HepG2 (cell line): Measurements from ENCODE around the gene SULT1A3.

Experiments
- CENPX ChIP-seq: sonication (generic); formaldehyde crosslinking; IDR thresholded peaks from 2 replicates; pipeline ENCODE4 v1.9.0; 2021; ENCODE audit warnings: mild to moderate bottlenecking, missing genetic modification reagents, moderate library complexity
- KLF12 ChIP-seq: sonication (generic); formaldehyde crosslinking; IDR thresholded peaks from 2 replicates; pipeline ENCODE4 v1.4.0; 2020; ENCODE audit warnings: missing genetic modification reagents, borderline replicate concordance
- KLF6 ChIP-seq: IDR thresholded peaks from 2 replicates; pipeline ENCODE4 v1.8.0; 2016; ENCODE audit warnings: missing biosample characterization, missing genetic modification reagents
- MXI1 ChIP-seq: IDR thresholded peaks from 3 replicates; pipeline ENCODE4 v1.6.1; 2012; ENCODE audit warnings: low read depth, low read length, inconsistent platforms, borderline replicate concordance
- NR2C2 ChIP-seq: sonication (generic); formaldehyde crosslinking; IDR thresholded peaks from 2 replicates; pipeline ENCODE4 v1.4.0; 2020; ENCODE audit warnings: missing genetic modification reagents, mild to moderate bottlenecking, moderate library complexity, borderline replicate concordance
- POLR2AphosphoS5 ChIP-seq: IDR thresholded peaks from 2 replicates; pipeline ENCODE4 v1.6.1; 2012; ENCODE audit warnings: low read depth, low read length
- RAD51 ChIP-seq: fragments of 450-650 bp; IDR thresholded peaks from 2 replicates; pipeline ENCODE4 v1.6.1; 2016; ENCODE audit warnings: borderline replicate concordance
- XRCC5 ChIP-seq: fragments of 200-400 bp; formaldehyde crosslinking; optimal IDR thresholded peaks from 2 replicates; pipeline ENCODE3; 2017; ENCODE audit warnings: mild to moderate bottlenecking, low read length
- ZNF550 ChIP-seq: sonication (generic); formaldehyde crosslinking; IDR thresholded peaks from 2 replicates; pipeline ENCODE4 v1.4.0; 2020; ENCODE audit warnings: mild to moderate bottlenecking, missing genetic modification reagents, borderline replicate concordance
- TF ChIP-seq, protein P1 (sequence below): sonication (generic); formaldehyde crosslinking; IDR thresholded peaks from 2 replicates; pipeline ENCODE4 v1.5.0; 2020; ENCODE audit warnings: mild to moderate bottlenecking, missing genetic modification reagents, moderate library complexity
- TF ChIP-seq, protein P2 (sequence below): sonication (generic); formaldehyde crosslinking; IDR thresholded peaks from 2 replicates; pipeline ENCODE4 v1.8.1; 2023; ENCODE audit warnings: missing genetic modification reagents, inconsistent platforms, borderline replicate concordance
- TF ChIP-seq, protein P3 (sequence below): IDR thresholded peaks from 2 replicates; pipeline ENCODE4 v1.6.1; 2012; ENCODE audit warnings: low read depth, low read length, improper control_type of control experiment
- TF ChIP-seq, protein P4 (sequence below): IDR thresholded peaks from 2 replicates; pipeline ENCODE4 v1.6.1; 2016; ENCODE audit warnings: missing compliant biosample characterization, missing genetic modification reagents, borderline replicate concordance

DNA sequence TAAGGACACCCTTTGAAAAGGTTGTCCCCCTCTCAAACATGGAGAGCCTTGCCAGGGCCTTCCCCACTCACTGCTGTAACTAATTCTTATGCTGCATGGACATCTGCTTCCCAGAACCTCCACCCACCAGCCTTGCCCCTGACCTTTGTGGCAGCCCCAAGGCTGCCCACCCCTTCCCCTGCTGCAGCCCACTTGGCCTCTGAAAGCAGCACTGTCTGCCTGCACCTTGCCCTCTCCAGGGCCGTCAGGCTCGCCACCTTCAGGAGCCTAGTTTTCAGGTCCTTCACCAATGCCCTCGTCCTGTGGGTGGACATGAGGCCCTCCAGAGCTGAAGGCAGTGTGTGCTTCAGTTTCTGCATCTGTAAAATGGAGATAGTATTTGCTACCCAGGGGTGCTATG lies 18.3 kb upstream of the SULT1A3 start:
- TF ChIP-seq, protein P1, sequence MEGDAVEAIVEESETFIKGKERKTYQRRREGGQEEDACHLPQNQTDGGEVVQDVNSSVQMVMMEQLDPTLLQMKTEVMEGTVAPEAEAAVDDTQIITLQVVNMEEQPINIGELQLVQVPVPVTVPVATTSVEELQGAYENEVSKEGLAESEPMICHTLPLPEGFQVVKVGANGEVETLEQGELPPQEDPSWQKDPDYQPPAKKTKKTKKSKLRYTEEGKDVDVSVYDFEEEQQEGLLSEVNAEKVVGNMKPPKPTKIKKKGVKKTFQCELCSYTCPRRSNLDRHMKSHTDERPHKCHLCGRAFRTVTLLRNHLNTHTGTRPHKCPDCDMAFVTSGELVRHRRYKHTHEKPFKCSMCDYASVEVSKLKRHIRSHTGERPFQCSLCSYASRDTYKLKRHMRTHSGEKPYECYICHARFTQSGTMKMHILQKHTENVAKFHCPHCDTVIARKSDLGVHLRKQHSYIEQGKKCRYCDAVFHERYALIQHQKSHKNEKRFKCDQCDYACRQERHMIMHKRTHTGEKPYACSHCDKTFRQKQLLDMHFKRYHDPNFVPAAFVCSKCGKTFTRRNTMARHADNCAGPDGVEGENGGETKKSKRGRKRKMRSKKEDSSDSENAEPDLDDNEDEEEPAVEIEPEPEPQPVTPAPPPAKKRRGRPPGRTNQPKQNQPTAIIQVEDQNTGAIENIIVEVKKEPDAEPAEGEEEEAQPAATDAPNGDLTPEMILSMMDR (CRISPR knock-in tag): peak; percentile 23
- no peak for TF ChIP-seq NR2C2
- no peak for TF ChIP-seq CENPX (CRISPR knock-in tag)
- TF ChIP-seq, protein P2, sequence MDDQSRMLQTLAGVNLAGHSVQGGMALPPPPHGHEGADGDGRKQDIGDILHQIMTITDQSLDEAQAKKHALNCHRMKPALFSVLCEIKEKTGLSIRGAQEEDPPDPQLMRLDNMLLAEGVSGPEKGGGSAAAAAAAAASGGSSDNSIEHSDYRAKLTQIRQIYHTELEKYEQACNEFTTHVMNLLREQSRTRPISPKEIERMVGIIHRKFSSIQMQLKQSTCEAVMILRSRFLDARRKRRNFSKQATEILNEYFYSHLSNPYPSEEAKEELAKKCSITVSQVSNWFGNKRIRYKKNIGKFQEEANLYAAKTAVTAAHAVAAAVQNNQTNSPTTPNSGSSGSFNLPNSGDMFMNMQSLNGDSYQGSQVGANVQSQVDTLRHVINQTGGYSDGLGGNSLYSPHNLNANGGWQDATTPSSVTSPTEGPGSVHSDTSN (CRISPR knock-in tag): no peak
- TF ChIP-seq POLR2AphosphoS5: no peak
- TF ChIP-seq, protein P3, sequence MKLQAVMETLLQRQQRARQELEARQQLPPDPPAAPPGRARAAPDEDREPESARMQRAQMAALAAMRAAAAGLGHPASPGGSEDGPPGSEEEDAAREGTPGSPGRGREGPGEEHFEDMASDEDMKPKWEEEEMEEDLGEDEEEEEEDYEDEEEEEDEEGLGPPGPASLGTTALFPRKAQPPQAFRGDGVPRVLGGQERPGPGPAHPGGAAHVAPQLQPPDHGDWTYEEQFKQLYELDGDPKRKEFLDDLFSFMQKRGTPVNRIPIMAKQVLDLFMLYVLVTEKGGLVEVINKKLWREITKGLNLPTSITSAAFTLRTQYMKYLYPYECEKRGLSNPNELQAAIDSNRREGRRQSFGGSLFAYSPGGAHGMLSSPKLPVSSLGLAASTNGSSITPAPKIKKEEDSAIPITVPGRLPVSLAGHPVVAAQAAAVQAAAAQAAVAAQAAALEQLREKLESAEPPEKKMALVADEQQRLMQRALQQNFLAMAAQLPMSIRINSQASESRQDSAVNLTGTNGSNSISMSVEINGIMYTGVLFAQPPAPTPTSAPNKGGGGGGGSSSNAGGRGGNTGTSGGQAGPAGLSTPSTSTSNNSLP: no peak
- TF ChIP-seq ZNF550 (CRISPR knock-in tag): no peak
- TF ChIP-seq RAD51: no peak
- no peak for TF ChIP-seq KLF6 (CRISPR knock-in tag)
- no peak for TF ChIP-seq XRCC5
- TF ChIP-seq, protein P4, sequence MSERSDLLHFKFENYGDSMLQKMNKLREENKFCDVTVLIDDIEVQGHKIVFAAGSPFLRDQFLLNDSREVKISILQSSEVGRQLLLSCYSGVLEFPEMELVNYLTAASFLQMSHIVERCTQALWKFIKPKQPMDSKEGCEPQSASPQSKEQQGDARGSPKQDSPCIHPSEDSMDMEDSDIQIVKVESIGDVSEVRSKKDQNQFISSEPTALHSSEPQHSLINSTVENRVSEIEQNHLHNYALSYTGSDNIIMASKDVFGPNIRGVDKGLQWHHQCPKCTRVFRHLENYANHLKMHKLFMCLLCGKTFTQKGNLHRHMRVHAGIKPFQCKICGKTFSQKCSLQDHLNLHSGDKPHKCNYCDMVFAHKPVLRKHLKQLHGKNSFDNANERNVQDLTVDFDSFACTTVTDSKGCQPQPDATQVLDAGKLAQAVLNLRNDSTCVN (CRISPR knock-in tag): no peak
- no peak for TF ChIP-seq KLF12 (CRISPR knock-in tag)
- no peak for TF ChIP-seq MXI1
